Fibroblast of skin of abdomen (primary cell): ENCODE data around the gene CES4A. TPM values are rescaled to one million over a fixed set of nuclear protein-coding genes. Genes with fewer than 3 reads are reported as not detected.
"Not testable (repeated sequence)": the region's sequence is repeated elsewhere in the genome, so short reads cannot be mapped to it uniquely, and the experiment has no call there.

Experiments
- DNase-seq: peaks from one replicate; pipeline ENCODE4 v3.0.0-alpha.2; 2013
- polyA plus RNA-seq, 2 experiments: library from polyadenylated mRNA; unstranded; fragments of 120-200 nt; gene quantifications; one replicate each; pipeline ENCODE4 v1.2.1, GENCODE V29; 2013; ENCODE audit not compliant: insufficient read length in 2 of 2

The CES4A gene
- polyA plus RNA-seq (2013, experiment 1 of 2; ENCODE audit: insufficient read length): 2.1 TPM
- 1.8 TPM for polyA plus RNA-seq (2013, experiment 2 of 2; ENCODE audit: insufficient read length)

GRCh38 chr16:66988197-66988788, at the start of gene CES4A:
CES4A (plus strand) TSS chr16:66988589; CDS start chr16:66988773, 184 bp downstream.
- DNase-seq: peak; percentile 9

GRCh38 chr16:66939366-66939765, 49.0 kb upstream of the CES4A start:
- no peak for DNase-seq

GRCh38 chr16:66940236-66940635, 48.2 kb upstream of the CES4A start:
- no peak for DNase-seq

GRCh38 chr16:66942981-66943380, 45.4 kb upstream of the CES4A start:
- DNase-seq: no peak

GRCh38 chr16:66943426-66944053, 44.8 kb upstream of the CES4A start:
- no peak for DNase-seq

- no peak for DNase-seq
These were observed 44.3 kb upstream of the CES4A start for GRCh38 chr16:66944054-66944441.

DNA sequence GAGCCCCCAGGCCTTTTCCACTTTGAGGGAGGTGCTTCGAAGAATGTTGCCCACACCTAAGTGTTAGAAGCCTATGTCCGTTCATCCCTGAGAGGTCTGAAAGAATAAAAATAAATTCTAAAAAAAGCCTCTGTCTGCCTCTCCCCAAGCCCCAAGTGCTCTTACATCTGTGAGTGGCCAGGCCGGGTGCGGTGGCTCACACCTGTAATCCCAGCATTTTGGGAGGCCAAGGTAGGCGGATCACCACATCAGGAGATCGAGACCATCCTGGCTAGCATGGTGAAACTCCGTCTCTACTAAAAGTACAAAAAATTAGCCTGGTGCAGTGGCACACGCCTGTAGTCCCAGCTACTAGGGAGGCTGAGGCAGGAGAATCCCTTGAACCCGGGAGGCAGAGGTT, 43.4 kb upstream of the CES4A start:
- not testable (repeated sequence) for DNase-seq

DNA sequence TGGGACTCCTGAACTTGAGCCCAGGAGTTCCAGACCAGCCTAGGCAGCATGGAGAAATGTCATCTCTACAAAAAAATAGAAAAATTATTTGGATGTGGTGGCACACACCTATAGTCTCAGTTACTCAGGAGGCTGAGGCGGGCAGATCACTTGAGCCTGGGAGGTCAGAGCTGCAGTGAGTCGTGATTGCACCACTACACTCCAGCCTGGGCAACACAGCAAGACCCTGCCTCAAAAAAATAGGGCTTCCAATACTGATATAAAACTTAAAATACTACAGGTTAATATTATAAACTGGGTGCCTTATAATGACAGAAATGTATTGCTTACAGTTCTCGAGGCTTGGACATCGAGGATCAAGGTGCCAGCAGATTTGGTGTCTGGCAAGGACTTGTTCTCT, 42.5 kb upstream of the CES4A start:
- no peak for DNase-seq

DNA sequence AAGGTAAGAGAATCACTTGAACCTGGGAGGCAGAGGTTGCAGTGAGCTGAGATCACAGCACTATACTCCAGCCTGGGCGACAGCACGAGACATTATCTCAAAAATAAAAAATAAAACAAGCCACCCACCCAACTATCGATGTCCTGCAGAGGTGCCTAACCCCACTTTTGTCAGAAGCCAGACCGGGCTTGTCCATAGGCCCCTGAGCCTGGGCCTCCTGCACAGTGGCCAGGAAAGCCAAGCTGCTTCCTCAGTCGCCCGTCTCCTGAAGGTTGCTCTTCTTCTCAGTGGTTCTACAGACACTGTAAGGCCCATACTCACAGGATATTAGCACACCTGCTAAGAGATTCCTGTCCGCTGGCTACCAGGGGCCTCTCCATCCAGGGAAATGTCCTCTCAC, 41.8 kb upstream of the CES4A start:
- DNase-seq: no peak

DNA sequence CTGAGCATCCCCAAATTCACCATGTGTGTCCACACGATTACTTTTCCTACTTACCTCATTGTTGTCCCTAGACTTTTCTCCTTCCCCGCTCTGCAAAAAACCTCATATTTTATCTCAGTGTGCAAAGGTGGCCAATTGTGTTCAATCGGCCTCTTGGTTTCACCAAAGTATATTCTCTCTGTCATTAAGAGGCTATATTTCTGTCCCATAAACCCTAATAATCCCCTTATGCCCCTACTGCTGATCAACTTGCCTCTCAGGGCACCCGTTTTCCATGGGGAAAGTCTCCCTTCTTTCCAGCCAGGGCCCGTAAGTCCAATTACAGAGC, 41.5 kb upstream of the CES4A start:
- DNase-seq: no peak

GRCh38 chr16:66947302-66948065, 40.9 kb upstream of the CES4A start:
- DNase-seq: peak; percentile 74

DNA sequence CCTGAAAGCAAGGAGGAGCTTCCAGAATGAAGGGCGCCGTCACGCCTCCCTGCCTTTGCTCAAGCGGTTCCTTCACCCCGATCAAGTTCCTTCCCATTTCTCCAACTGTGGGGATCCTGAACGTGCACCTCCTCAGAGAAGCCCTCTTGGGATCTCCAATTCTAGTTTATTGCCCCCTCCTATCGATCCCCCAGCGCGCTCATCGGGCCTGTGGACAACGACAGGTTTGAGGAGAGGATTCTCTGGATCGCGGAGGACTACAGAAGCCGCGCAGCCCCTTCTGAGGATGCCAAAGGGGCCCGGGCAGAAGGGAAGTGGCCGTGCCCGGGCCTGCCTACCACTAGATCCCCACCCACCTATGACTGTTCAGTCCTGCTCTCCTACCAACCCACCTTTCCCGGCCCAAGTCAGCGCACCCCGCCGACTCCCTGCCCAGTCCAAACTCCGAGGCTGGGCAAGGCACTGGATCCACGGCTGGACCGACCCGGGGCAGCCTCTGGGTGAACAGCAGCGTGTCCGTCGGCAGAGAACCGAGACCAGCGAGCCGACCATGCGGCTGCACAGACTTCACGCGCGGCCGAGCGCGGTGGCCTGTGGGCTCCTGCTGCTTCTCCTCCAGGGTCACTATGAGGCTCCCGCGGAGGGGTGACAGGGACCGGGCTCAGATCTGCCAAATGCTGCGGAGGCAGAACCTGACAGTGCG, 40.1 kb upstream of the CES4A start:
- DNase-seq: no peak

DNA sequence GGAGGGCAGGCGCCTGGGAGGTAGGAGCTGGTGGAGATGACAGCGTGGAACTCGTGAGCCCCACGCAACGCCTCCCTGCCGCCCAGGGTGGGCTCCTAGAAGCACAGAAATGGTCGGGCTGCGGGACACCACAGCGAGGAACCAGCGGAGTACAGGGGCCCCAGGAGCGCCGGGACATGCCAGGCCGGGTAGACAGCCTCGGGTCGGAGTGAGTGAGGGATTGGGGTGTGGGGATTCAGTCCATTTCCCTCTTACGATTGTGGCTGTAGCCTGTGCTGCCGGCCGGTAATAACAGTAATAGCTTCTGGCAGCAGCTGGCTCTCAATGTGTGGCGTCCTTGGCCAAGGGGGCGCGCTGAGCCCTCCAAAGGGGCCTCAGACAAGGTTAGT, 39.6 kb upstream of the CES4A start:
- DNase-seq: no peak

DNA sequence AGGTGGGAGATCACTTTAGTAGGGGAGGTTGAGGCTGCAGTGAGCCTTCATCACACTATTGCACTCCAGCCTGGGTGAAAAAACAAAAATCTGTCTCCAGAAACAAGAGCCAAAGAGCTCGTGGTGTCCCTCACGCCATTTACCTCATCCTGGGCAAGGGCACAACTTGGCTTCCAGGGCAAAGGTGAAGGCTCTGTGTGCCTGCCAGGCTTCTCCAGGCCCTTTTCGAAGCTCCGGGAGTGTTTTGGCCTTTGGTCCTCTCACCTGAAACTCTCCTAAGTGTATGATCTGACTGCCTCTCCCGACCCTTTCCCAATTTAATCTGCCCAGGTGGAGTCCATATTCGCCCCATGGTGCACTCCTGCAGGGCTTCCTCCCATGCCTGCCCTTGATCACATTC, 38.9 kb upstream of the CES4A start:
- no peak for DNase-seq

DNA sequence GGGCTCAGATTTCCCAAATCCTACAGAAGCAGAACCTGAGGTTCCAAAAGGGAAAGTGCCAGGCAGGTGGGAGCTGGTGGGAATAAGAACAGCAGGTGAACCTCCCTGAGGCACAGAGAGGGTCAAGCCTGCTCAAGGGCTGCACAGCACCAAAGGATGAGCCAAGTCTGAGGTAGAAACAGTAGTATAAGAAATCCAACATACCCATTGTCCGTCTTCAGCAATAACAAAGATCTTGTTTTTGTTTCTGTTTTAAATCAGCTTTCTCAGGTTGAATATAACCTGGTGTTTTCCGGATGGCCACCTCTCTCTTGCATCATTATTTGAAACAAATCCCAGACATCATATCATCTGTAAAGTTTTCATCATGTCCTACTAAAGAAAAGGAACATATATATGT, 38.0 kb upstream of the CES4A start:
- no peak for DNase-seq

DNA sequence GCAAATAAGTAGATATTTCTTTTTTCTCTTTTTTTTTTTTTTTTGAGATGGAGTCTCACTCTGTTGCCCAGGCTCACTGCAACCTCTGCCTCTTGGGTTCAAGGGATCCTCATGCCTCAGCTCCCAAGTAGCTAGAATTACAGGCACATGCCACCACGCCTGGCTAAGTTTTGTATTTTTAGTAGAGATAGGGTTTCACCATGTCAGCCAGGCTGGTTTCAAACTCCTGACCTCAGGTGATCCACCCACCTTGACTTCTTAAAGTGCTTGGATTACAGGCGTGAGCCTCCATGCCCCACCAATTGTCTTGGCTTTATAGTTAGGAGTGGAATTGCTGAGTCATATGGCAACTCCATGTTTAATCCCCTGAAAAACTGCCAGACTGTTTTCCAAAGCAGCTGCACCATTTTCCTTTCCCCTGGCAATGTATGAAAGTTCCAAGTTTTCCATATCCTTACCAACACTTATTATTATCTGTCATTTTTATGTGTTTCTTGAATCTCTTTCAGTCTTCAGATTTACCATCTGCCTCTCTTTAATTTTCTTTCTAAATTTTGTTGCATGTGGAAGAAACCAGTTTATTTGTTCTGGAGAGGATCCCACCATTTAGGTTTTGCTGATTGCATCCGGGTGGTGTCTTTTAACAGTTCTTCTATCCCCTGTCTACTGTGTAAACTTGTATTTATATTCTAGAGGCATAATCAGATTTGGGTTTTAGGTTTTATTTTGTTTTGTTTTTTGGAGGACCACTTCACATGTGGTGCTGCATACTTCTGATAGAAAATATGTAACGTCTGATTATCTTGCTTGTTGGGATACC, 37.2 kb upstream of the CES4A start:
- no peak for DNase-seq

- no peak for DNase-seq
These were observed 35.8 kb upstream of the CES4A start for GRCh38 chr16:66952430-66953110.

DNA sequence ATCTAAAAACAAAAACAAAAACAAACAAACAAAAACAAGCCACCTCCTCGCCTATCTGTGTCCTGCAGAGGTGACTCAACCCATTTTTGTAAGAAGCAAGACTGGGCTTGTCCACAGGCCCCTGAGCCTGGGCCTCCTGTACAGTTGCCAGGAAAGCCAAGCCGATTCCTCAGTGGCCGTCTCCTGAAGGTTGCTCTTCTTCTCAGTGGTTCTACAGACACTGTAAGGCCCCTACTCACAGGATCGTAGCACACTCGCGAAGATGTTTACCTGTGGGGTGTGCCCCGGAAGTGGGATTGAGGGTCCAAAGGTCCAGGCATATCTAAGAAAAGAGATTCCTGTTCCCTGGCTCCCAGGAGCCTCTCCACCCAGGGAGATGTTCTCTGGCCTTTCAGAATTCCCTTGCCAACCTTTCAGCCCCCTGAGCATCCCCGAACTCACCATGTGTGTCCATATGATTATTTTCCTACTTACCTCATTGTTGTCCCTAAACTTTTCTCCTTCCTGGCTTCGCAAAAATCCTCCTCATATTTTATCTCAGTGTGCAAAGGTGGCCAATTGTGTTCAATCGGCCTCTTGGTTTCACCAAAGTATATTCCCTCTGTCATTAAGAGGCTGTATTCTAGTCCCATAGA, 34.8 kb upstream of the CES4A start:
- DNase-seq: no peak

DNA sequence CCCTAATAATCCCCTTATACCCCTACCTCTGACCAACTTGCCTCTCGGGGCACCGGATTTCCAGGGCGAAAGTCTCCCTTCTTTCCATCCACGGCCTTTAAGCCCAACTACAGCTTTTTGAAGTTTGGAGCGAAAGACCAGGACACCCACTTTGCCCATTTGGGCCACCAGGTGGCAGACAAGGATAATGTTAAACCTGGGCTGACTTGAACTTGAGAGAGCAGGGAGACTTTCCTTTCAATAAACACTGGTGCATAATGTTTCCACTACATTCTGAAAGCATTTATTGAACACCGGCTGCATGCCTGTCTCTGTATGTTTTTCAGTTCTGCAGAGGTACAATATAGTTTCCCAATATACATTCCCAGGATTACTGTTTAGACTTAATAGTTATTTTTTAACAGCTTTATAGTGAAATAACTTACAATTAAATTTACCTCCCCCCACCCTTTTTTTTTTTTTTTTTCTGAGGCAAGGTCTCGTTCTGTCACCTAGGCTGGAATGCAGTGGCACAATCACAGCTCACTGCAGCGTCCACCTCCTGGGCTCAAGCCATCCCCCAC, 34.2 kb upstream of the CES4A start:
- DNase-seq: peak; percentile 62

- DNase-seq: not testable (repeated sequence)
These were observed 32.8 kb upstream of the CES4A start for GRCh38 chr16:66955363-66956153.
